DMS53 (cell line): ENCODE measurements around the gene NMUR1.
"Not testable (repeated sequence)": the region's sequence is repeated elsewhere in the genome, so short reads cannot be mapped to it uniquely, and the experiment has no call there.

Experiments used
- DNase-seq: peaks from one replicate; lab custom pipeline; 2025; lab: John Stamatoyannopoulos, UW

NMUR1 gene, protein sequence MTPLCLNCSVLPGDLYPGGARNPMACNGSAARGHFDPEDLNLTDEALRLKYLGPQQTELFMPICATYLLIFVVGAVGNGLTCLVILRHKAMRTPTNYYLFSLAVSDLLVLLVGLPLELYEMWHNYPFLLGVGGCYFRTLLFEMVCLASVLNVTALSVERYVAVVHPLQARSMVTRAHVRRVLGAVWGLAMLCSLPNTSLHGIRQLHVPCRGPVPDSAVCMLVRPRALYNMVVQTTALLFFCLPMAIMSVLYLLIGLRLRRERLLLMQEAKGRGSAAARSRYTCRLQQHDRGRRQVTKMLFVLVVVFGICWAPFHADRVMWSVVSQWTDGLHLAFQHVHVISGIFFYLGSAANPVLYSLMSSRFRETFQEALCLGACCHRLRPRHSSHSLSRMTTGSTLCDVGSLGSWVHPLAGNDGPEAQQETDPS

GRCh38 chr2:231530099-231531011, at the start of gene NMUR1:
NMUR1 (minus strand) TSS chr2:231530445; CDS start chr2:231530361, 84 bp downstream.
- peak; percentile 67 for DNase-seq

- no peak for DNase-seq
These were observed 49.3 kb upstream of the NMUR1 start for GRCh38 chr2:231579560-231579959.

- DNase-seq, result not testable (repeated sequence)
These were observed 48.4 kb upstream of the NMUR1 start for GRCh38 chr2:231578655-231579054.

DNA sequence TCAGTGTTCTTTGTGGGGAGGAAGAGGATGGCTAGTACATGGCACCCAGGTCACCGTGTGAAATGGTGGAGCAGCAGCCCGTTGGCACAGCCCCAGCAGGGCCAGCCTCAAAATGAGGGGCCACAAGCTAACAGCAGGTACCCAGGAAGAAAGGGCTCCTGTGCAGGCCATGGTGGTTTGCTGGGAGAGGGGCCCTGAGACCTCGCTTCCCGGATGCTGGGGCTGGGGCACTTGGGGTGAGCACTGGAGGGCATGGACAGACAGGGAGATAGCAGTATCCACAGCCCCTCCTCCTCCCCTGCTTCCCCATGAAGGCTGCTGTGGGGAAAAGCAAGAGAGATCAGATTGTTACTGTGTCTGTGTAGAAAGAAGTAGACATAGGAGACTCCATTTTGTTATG, 46.2 kb upstream of the NMUR1 start:
- no peak for DNase-seq

- no peak for DNase-seq
These were observed 45.5 kb upstream of the NMUR1 start for GRCh38 chr2:231575612-231576256.

DNA sequence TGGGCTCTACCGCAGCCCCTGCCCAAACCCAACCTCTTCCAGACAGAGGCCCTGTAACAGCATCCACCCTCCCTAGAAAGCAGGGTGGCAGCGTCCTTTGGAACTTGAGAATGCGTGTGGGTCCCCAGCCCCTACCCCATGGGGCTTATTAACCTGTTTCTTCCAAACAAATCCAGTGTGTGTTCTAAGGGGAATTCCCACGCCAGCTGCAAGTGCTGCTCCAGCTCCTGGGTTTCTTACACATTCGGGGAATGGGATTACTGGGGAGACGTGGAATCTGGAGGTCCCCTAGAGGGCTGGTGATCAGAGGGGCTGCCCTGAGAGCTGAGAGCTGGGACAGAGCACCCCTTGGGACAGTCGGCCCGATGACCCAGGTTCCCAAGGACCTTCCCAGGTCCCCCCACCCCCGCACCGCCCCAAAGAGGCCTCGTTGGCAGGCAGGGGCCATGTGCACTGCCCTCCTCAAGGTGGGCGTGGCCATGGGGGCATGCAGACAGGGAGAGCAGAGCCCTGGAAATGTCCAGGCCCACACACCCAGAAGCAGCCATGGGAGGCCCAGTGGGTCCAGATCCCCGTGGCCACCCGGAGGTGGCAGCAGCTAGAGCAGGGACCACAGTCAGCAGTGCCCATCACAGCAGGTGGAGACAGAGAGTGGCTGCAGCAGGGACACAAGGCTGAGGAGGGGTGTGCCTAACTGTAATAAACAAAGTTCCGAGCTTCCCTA, 43.6 kb upstream of the NMUR1 start:
- no peak for DNase-seq

DNA sequence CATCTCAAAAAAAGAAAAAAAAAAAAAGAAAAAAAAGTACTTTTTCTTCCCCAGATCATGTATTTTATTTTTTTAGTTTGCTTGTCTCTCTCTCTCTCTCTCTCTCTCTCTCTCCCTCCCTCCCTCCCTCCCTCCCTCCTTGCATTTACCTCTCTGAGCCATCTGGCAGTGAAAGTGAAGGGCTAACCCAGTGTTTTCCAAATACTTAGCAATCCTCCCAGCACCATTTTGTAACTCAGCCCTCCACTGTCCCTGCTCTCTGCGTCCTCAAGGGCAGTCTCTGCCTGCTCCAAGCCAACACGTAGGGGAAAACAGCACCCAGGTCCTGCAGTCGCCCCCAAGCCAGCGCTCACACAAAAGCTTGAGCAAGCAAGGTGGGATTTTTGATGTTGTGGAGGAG, 42.9 kb upstream of the NMUR1 start:
- no peak for DNase-seq

- no peak for DNase-seq
These were observed 41.5 kb upstream of the NMUR1 start for GRCh38 chr2:231571661-231572191.

DNA sequence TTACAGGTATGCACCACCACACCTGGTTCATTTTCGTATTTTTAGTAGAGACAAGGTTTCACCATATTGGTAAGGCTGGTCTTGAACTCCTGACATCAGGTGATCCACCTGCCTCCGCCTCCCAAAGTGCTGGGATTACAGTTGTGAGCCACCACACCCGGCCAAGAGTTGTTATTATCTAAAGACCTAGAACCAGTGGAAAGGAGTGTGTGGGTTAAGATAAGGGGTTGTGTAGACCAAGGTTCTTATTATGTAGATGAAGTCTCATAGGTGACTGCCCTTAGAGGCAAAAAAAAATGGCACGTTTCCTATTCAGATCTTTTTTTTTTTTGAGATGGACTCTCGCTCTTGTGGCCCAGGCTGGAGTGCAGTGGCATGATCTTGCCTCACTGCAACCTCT, 40.7 kb upstream of the NMUR1 start:
- DNase-seq, result not testable (repeated sequence)

DNA sequence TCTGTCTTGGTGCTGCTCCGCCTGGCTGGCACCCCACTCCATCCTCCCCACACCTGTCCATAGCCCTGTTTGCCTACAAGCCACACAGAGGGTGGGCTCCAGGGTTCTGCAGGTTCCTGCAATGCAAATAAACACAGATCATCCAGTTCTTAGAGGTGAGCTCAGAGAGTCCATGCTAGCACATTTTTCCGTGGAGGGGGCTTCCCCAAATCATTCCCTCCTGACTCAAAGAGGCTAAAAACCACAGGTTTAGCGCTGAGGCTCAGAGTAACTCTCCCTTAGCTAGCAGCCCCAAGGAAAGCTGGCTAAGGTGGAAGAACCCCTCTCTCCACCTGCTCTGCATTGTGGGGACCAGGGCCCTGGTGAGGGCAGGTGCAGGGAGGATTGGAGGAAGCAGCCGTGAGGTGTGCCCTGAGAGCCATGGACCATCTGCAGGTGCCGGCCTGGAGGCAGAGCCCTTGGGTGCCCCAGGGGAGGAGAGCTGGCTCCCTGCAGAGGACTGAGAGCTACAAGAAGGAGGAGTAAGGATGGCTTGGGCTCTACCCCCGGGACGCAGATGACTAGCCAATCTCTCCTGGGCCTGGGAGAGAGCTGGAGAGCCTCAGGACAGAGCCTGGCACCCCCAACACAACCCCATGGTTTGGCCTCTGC, 38.7 kb upstream of the NMUR1 start:
- DNase-seq, result no peak

GRCh38 chr2:231568098-231568784, 38.0 kb upstream of the NMUR1 start:
- no peak for DNase-seq

DNA sequence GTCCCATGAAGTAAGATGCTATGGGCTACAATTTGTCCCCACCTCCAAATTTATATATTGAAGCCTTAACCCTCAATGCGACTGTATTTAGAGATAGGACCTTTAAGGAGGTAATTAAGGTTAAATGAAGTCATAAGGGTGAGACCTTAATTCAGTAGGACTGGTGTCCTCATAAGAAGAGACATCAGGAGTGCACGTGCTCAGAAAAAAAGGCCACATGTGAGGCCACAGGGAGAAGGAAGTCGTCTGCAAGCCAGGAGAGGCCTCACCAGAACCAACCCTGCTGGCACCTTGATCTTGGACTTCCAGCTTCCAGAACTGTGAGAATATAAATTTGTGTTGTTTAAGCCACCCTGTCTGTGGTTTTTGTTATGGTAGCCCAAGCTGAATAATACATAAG, 36.9 kb upstream of the NMUR1 start:
- DNase-seq, result no peak

GRCh38 chr2:231565887-231566594, 35.8 kb upstream of the NMUR1 start:
- peak; percentile 39 for DNase-seq

DNA sequence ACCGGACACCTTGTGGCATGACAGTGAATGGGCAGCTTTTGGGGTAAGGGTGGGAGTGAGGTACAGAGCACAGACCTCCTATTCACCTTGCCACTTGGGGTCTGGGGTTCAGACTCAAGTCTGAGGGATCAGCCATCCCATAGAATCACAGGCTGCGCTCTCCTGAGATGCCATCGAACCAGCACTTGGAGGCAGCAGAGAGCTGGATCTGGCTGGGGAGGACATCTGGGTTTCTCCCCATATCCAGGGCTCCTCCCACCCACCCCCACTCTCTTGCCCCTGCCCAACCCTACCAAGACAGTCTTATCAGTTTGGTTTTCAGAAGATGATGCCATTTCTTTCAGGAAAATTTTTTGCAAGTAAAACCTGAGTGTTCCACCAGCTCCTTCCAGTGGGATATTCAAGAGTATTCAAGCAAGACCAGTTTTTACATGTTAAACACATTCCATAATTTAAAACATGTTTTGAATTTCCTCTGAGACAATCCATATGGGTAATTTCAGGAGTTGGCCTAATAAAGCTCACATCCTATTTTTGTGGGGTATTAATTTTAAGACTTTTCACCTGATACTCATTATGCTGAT, 33.2 kb upstream of the NMUR1 start:
- DNase-seq, result peak; percentile 78

DNA sequence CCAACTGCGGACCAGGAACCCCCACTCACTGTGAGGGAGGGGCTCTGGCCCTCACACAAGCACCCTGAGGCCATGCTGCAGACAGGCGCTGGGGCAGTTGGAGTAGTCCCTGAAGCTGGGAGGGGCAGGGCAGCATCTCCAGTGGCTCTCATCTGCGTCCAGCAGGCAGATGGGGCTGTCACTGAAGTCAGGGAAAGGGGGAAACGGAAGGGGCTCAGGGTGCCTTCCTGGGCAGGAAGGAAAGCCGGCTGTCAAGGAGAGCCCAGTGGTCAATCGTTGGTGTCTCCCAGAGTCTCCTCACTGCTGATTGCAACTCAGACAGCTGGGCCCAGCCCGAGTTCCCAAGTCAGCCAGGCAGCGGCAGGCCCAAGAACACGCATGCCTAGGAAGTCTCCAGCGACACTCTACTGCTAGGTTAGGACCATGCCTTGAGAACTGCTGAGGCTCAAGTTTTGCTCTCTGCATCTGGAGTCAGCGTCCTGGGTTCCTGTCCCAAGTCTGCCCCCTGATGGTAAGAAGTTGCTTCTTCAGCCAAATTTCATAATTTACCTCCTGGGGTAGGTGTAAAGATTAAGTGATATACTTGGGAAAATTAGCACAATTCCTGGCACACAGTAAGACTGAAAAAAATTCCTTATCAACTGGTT, 27.4 kb upstream of the NMUR1 start:
- peak; percentile 81 for DNase-seq

DNA sequence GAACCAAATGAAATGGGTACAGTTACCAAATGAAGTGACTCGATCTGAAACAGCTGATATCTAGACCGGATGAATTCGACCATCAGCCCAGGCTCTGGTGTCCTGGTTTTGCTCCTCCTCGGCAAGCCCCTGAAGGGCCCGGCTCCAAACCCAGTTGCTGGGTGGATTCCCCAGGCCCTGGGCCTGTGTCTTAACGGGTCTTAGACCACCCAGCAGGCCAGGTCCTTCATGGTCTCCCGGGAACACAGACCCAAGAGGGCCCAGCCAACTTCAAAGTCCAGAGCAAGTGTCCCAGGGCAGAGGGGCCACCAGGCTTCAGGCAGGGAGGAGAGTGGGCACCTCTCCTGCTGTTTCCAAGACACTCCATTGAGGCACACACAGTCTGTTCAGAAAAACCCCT, 26.7 kb upstream of the NMUR1 start:
- no peak for DNase-seq

DNA sequence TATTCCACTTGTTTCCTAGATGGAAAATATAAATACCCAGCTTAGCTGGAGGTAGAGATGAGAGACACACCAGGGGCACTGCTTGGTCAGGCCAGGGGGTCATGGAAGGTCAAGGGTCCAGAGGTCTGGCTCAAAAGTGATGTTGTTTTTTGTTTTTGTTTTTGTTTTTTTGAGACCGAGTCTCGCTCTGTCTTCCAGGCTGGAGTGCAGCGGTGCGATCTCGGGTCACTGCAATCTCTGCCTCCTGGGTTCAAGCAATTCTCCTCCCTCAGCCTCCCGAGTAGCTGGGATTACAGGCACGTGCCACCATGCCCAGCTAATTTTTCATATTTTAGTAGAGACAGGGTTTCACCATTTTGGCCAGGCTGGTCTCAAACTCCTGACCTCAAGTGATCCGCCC, 26.3 kb upstream of the NMUR1 start:
- DNase-seq, result not testable (repeated sequence)

- no peak for DNase-seq
These were observed 24.7 kb upstream of the NMUR1 start for GRCh38 chr2:231554748-231555545.
